RKO (cell line): ENCODE measurements around the gene P2RX5.
A peak's percentile ranks its signal among the peaks of the same experiment; 100 is the strongest.

Experiments used
- DNase-seq: peaks from one replicate; pipeline ENCODE4 v3.0.0-alpha.2; 2016; ENCODE audit warnings: low spot score

P2RX5 gene

DNA sequence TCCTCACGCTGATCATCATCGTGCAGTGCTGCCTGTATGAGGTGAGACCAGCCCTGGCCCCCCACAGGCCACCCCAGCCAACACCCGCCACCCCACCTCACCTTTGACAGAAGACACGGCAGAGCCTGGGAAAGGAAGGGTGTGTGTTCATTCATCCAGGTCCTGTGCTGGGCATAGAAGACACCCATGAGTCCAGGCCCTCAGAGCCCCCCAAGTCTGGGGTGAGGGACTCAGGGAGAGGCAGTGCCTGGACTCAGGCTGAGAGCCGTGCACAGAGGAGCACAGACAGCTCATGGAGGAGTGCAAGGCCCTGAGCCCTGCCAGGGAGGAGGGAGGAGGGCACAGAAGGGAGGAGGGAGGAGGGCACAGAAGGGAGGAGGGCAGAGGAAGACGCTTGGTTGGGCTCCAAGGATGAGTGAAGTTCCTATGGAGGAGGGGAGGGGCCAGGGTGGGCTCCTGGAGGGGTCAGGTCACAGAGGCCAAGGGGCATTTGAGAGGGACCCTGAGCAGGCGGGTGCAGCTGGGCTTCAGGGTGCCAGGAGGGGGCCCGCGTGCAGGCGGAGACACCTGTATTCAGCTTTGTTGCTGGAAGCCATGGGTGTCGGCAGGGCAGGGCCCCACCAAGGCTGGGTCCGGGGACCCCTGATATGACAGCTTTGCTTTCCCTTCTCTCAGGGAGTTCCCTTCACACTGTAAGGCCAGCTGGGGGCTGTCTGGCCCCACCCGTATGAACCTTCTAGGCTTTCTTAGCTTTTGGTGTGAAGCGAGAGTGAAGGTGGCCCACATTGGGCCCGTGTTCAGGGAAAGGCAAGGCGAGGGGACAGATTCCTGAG, 39.0 kb downstream of the P2RX5 start:
- DNase-seq: no peak

DNA sequence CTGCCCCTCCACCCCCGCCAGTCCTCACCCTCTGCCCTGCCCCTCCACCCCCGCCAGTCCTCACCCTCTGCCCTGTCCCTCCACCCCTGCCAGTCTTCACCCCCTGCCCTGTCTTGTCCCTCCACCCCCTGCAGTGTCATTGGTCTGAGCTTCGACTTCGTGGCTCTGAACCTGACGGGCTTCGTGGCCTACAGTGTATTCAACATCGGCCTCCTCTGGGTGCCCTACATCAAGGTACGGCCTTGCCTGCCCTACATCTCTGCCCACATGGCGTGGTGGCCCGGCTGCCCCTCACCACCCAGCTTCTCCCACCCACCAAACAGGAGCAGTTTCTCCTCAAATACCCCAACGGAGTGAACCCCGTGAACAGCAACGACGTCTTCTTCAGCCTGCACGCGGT, 39.6 kb downstream of the P2RX5 start:
- DNase-seq: no peak

GRCh38 chr17:3655766-3656165, 40.2 kb downstream of the P2RX5 start:
- no peak for DNase-seq

DNA sequence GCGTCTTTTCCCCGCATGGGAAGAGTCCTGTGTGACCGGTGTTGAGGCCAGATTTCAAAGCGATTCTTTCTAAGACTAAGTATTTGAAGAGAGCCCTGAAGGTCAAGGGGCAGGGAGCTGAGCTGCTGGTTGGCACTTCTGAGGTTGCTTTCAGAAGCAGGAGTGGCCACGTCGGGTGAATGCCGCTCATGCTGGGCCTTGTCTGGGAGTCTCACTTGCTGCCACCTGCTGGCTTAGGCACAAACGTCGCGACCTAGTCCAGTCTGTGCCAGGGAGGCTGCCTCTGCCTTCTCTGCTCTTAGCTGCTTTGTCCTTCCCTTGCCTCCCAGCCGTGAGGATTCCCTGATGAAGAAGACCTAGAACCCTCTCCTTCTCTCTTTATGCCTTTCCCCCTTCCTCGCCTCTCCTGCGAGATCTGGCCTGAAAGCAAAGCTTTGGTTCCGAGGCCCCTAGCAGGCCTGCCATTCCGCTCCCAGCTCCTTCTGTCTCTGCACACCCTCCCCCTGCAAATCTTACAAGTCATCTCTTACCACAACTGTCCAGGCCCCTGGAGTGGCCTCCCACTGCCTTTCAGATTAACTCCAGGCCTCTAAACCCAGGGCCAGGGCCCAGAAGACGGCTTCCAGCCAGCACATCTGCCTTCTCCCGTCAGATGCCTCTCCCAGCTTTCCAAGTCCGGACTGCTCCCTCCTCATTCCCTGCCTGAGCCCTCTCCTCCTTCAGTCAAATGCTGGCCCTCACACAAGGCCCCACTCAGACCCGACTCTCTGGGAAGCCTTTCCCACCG, 48.0 kb downstream of the P2RX5 start:
- peak; percentile 56 for DNase-seq

- no peak for DNase-seq
These were observed 48.7 kb downstream of the P2RX5 start for GRCh38 chr17:3647251-3647650.

DNA sequence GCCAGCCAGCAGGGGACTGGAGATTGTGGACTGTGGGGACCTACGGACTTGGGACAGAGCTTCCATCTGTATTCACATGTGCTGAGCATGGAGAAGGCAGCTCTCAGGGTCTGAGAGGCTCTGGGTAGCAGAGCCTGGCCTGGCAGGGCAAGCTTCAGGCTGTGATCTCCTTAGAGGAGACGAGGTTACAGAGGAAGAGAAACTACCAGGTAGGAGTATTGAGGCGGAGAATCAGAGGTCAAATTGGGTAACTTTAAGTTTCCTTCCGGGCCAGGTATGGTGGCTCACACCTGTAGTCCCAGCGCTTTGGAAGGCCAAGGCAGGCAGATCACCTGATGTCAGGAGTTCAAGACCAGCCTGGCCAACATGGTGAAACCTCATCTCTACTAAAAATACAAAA, 50.6 kb downstream of the P2RX5 start:
- DNase-seq: no peak

- no peak for DNase-seq
These were observed 52.0 kb downstream of the P2RX5 start for GRCh38 chr17:3643889-3644349.

DNA sequence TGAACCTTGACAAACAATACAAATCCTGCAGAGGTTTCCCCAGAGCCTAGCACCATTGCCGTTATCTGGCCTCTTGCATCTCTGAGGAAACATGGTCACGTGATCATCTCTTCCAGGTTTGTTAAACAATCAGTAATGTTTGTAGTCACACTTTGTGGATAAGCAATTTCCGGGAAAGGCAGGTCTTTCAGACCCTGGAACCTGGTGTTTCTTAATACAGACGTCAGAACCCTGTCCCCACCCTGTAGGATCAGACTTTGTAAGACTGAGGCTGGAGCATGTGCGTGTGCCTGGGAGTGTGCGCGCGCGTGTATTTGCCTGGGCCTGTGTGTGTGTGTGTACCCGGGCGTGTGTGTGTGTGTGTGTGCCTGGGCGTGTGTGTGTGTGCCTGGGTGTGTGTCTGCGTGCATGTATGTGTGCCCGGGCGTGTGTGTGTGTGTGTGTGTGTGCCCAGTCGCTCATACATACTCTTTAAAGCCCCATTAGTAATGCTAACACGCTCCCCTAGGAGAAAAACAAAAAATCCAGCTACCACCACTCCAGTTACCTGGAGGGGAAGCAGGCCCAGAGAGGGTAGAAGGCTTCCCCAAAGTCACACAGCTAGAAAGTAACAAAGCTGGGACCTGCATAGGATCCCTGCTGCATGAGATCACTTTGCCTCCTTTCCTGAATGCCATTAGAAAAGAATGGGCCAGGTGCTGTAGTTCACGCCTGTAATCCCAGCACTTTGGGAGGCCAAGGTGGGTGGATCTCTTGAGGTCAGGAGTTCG, 54.1 kb downstream of the P2RX5 start:
- no peak for DNase-seq

DNA sequence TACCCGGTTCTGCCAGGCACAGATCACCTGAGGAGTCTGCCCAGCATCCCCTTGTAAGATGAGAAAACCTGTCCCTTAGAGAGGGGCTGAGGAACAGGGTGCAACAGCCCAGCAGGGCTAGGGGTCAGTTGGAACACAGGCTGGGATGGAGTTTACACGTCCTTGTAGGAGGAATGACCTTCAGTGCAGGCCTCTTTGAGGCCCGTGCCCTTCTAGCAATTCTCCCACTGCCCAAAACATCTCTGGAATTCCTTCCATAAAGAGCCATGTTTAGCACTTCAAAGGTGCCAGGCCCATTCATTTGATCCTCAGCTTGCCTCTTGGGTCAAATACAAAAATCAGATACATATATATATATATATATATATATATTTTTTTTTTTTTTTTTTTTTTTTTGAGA, 54.9 kb downstream of the P2RX5 start:
- no peak for DNase-seq

GRCh38 chr17:3639981-3640596, 55.9 kb downstream of the P2RX5 start:
- no peak for DNase-seq

- DNase-seq: no peak
These were observed 59.0 kb downstream of the P2RX5 start for GRCh38 chr17:3636908-3637373.

DNA sequence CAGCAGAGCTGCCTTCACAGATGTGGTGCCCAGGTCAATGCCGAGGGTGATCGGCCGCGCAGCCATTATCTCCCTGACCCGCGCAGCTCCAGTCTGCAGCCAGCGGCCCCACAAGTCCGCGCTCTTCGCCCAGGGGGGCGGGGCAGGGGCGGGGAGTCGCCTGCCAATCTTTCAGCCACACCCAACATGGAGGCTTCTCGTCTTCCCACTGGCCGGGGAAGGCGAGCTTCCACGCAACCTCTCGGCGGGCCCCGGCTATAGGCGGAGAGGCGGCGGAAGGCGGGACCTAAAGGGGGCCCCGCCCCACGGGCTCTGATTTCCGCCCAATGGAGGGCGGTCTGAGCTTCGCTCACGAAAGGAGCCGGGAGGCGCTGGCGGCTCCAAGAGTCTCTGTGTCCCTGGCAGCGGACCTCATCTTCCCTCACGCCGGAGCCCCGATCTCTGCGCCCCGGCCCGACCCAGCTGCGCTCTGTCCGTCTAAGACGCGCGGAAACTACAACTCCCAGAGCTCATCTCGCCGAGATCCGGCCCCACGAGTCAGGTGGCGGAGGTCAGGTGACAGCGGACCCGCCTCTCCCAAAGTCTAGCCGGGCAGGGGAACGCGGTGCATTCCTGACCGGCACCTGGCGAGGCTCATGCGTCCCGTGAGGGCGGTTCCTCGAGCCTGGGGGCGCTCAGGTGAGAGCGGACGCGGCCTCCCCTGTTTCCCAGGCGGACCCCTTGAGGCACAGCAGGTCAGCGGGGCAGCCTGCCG, 59.6 kb downstream of the P2RX5 start, which contains the start of the genes CTNS and SHPK:
Gene CTNS, plus strand, starts transcription at position 607 of the 754 bp plus-strand sequence. CDS start 3,447 bp downstream, outside the sequence.
Gene SHPK, minus strand, starts transcription at position 97 of the 754 bp plus-strand sequence. Its CDS starts 31 bp downstream, at position 66.
- peak; percentile 97 for DNase-seq

DNA sequence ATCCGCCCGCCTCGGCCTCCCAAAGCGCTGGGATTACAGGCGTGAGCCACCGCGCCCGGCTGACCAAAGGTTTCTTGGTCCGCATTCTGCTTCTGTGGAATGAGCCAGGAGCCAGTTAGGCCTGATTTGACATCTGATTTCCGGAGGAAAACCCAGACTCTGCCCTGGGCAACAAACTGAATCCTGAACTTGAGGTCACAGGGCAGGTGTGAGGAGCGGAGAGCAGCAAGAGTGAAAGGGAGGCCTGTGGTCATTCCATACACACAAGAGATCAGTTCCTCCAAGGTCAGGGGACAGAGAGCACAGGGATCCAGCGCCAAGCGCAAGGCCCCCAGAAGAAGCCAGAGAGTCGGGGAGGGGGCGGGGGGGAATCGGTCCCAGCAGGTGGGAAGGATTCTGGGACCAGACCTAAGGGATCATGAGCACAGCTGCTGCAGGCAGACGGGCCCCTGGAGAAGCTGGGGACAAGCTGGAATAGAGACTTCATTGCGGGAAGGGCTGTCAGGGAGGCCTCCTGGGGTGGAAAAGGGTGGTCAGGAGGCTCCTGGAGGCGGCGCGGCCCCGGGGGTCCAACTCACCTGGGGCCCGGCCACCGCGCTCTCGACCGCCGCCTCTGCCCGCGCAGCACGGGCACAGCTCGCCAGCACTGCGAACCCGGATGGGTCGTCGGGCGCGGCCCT, 60.3 kb downstream of the P2RX5 start:
- no peak for DNase-seq

GRCh38 chr17:3632287-3632686, 63.7 kb downstream of the P2RX5 start:
- no peak for DNase-seq

DNA sequence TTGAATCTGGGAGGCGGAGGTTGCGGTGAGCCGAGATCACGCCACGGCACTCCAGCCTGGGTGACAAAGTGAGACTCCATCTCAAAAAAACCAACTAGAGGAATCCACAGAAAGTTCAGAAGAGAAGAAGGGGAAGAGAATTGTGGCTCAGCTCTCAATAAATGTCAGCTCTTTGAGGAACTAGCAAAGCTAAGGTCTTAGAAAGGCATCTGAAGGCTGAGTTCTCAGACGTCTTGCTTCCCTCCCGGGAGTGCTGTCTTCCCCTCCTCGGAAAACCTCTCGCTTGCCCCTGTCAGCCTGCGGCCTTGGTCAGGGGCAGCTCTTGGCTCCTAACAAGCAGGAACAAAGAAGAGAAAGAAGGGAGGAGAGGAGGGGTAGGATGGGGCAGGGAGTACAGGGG, 65.2 kb downstream of the P2RX5 start:
- no peak for DNase-seq

DNA sequence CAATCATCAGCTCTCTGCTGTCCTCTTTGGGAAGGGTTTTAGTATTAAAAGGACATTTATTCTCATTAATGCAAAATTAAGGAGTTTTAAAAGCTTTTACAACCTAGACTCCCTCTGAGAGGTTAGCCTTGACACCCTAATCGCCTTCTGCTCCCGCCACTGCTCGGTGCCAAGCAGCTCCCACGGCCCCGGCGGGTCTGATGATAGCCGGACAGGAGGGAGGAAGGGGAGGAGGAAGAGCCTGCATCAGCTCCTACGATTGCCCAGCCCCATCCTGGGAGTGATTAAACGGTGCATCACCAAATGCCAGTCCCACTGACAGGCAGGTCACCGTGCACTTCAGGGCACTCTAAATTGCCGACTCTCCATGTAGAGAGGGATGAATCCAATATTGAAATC, 68.2 kb downstream of the P2RX5 start:
- no peak for DNase-seq

DNA sequence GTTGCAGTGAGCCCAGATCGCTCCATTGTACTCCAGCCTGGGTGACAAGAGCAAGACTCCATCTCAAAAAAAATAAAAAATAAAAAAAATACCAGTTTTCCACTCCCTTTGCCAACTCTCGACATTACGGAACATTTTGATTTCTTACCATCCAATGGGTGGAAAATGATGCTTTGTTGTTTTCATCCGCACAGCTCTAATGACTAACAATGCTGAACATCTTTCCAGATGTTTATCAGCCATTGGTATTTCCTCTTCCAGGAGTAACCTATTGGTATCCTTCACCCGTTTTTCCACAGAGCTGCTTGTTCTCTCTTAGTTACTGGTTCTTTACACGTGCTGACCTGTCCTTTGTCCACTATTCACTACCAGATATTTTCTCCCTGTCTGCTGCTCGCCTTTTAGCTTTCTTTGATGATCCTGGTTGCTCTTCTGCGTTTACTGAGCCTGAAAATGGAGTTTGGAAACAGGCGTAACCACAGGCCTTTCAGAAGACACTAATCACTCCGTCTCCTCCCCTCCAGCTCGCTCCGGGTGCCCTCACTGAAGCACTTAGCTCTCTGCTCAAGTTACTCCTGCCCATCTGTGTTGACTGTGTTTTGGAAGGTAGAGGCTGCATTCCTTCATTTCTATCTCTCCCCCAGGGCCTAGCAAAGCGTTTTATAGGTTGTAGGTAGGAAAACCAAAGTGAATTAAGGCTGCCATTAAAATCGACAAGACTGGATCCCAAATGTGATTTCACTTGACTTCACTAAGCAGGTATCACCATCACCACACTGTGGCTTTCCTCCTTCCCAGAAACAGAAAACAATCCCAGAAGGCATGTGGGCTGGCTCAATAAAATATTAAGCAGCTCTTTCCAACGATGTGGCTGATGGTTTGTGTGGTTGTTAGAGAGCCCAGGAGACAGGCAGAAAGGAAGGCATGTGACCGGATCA, 68.9 kb downstream of the P2RX5 start:
- DNase-seq: no peak
